Measurements from ENCODE around the gene JMY.

GRCh38 chr5:79191457-79191856, 44.5 kb upstream of the JMY start:
- TF ChIP-seq MAZ (IDR thresholded peaks at IDR 0.05; ENCODE audit: borderline replicate concordance, low read depth, low read length) (no peak), KDM1A (IDR thresholded peaks at IDR 0.05; ENCODE audit: low read depth) (no peak), CTCF (IDR thresholded peaks at IDR 0.05) (no peak), RAD21 (conservative IDR thresholded peaks at IDR 0.05 in 1 of 2, IDR thresholded peaks at IDR 0.05 in 1 of 2) (no peak), POLR2A (IDR thresholded peaks at IDR 0.05; ENCODE audit: low read length) (no peak), POLR2AphosphoS2 (conservative IDR thresholded peaks at IDR 0.05; ENCODE audit: low read length) (no peak), SREBF2 (IDR thresholded peaks at IDR 0.05) (no peak), BHLHE40 (IDR thresholded peaks at IDR 0.05; ENCODE audit: low read depth, low read length) (no peak), NR3C1 (IDR thresholded peaks at IDR 0.05) (no peak), RFX5 (IDR thresholded peaks at IDR 0.05) (no peak), TP53 (CRISPR knock-in tag; IDR thresholded peaks at IDR 0.05) (no peak)
- TF ChIP-seq, protein P1, sequence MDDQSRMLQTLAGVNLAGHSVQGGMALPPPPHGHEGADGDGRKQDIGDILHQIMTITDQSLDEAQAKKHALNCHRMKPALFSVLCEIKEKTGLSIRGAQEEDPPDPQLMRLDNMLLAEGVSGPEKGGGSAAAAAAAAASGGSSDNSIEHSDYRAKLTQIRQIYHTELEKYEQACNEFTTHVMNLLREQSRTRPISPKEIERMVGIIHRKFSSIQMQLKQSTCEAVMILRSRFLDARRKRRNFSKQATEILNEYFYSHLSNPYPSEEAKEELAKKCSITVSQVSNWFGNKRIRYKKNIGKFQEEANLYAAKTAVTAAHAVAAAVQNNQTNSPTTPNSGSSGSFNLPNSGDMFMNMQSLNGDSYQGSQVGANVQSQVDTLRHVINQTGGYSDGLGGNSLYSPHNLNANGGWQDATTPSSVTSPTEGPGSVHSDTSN (IDR thresholded peaks at IDR 0.05), result no peak

Data from A549 (cell line).